Measurements from ENCODE around the gene PIGO.

The PIGO gene

GRCh38 chr9:35108946-35109575 is 12.7 kb upstream of the PIGO start:
- Histone ChIP-seq H3K4me3 (no peak overlapping the region), H3K9me3 (no peaks in the 10 kb centered on the region), H3K27ac (peak overlapping the region; percentile 97 to 100), H3K36me3 (peaks cover 43 to 46% (median 45%) of the 10 kb centered on the region in 3 donors), H3K27me3 (no peaks in the 10 kb centered on the region), H3K4me1 (peaks cover 4 to 52% (median 40%) of the 10 kb centered on the region in 4 donors)
- intact Hi-C loops (cut with DNase I; ENCODE audit: low total_unique reads): no loop called here
- DNase-seq: peak in 1 of 2 donors; percentile 59
- no peak for TF ChIP-seq CTCF (IDR thresholded peaks at IDR 0.05)

DNA sequence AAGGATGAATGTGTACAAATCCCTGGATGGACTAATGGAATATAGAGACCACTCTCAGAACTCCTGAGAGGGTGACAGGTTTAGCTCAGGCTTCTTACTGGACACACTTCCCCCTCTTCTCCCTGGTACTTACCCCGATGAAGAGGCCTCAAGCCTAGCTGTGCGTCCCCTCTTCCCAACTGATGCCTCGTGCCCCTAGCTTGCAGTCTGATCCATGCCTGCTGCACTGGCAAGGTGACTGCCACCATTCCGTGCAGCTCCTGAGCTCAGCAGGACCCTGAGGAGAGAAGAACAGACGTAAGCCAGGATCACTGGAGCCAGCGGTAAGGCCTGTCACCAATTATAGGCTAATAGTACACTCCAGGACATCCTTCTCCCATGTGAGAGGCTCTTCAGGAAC is 12.1 kb upstream of the PIGO start:
- peaks cover 0 to 51% (median 39%) of the 10 kb centered on the region in 4 donors for H3K4me1 ChIP-seq
- peaks cover 43 to 46% (median 45%) of the 10 kb centered on the region in 3 donors for H3K36me3 ChIP-seq
- H3K27ac ChIP-seq: peak overlapping the region in 1 of 2 donors; percentile 18

GRCh38 chr9:35107297-35108290 is 11.2 kb upstream of the PIGO start:
- TF ChIP-seq CTCF (IDR thresholded peaks at IDR 0.05): no peak
- intact Hi-C loops (cut with DNase I; ENCODE audit: low total_unique reads): no loop called here
- H3K4me3 ChIP-seq: no peak overlapping the region
- peak overlapping the region in 1 of 2 donors; percentile 18 for H3K27ac ChIP-seq
- H3K27me3 ChIP-seq: no peaks in the 10 kb centered on the region
- peaks cover 0 to 49% (median 33%) of the 10 kb centered on the region in 4 donors for H3K4me1 ChIP-seq
- peaks cover 43 to 46% (median 45%) of the 10 kb centered on the region in 3 donors for H3K36me3 ChIP-seq
- H3K9me3 ChIP-seq: no peaks in the 10 kb centered on the region
- peak in 1 of 2 donors; percentile 66 for DNase-seq

More for the DNA sequence above, 12.1 kb upstream of the PIGO start:
- Histone ChIP-seq H3K4me3 (no peak overlapping the region), H3K27me3 (no peaks in the 10 kb centered on the region), H3K9me3 (no peaks in the 10 kb centered on the region)
- intact Hi-C loops (cut with DNase I; ENCODE audit: low total_unique reads): no loop called here
- peak in 1 of 2 donors; percentile 46 for DNase-seq
- no peak for TF ChIP-seq CTCF (IDR thresholded peaks at IDR 0.05)

DNA sequence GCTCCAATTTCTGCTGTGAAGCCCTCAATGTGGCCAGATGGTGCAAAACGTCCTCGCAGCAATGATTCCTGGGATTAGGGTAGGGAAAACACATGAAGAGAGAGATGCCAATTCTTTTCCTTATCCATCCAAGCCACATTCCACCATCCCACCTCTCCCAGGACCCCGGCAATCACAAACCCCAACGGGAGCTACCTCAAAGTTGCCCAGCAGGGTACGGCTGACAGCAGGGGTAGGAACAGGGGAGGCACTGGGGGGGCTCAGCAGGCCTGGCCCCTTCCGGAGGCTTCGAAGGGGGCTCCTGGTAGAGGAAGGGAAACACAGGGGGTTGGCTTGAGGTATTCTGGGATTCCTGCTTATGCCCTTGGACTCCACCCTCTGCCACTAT is 9.9 kb upstream of the PIGO start:
- H3K4me3 ChIP-seq: no peak overlapping the region
- peaks cover 43 to 47% (median 45%) of the 10 kb centered on the region in 3 donors for H3K36me3 ChIP-seq
- no peaks in the 10 kb centered on the region for H3K27me3 ChIP-seq
- peaks cover 0 to 51% (median 35%) of the 10 kb centered on the region in 4 donors for H3K4me1 ChIP-seq
- H3K27ac ChIP-seq: no peak overlapping the region
- intact Hi-C loops (cut with DNase I; ENCODE audit: low total_unique reads): no loop called here
- H3K9me3 ChIP-seq: no peaks in the 10 kb centered on the region
- DNase-seq: no peak
- no peak for TF ChIP-seq CTCF (IDR thresholded peaks at IDR 0.05)

DNA sequence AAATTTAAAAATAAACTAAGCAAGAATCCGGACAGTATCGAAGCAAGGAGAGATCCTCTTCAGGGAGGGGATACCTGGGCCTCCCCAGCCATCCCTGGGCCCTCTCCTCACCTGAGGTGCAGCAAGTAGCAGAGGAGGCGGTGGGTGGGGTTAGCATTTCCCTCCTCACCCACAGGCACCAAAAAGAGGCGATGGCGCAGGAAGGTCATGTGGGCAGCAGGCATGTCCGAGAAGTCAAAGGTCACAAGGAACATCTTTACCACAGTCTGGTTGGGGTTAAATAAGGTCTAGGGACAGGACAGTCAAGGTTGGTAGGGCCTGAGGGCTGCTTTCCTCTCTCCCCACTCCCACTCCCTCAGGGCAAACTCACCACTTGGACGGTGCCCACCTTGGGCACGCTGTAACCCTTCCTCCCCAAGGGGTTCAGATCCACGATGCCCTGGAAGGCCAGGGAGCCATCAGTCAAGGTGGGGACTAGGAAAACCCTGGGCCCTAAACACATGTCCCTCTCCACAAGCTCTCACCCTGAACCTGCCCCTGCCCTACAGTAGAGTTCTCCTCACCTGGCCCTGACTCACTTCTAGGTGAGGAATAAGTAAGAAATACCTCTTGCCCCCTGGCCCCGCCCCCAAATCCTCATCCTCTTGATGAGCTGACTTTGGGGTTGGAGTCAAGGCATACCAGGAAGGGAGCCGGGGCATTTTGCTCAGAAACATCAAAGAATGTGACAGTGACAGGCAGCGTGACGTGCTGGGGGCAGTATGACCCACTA is 9.4 kb upstream of the PIGO start:
- no peak overlapping the region for H3K4me3 ChIP-seq
- no peaks in the 10 kb centered on the region for H3K27me3 ChIP-seq
- intact Hi-C loops (cut with DNase I; ENCODE audit: low total_unique reads): no loop called here
- no peak for TF ChIP-seq CTCF (IDR thresholded peaks at IDR 0.05)
- H3K9me3 ChIP-seq: no peaks in the 10 kb centered on the region
- no peak overlapping the region for H3K27ac ChIP-seq
- H3K4me1 ChIP-seq: peaks cover 0 to 52% (median 36%) of the 10 kb centered on the region in 4 donors
- peak in 1 of 2 donors; percentile 59 for DNase-seq
- peaks cover 43 to 53% (median 47%) of the 10 kb centered on the region in 3 donors for H3K36me3 ChIP-seq

All from tibial artery (tissue), 4 donors.